Stimulated activated CD8-positive, alpha-beta memory T cell treated with anti-CD3 and anti-CD28 coated beads, Interleukin-7, amount 100 ng/mL, for 4 hours (primary cell): ENCODE measurements around the gene CYP19A1.

Source experiments
- DNase-seq, 2 donors: peaks; one replicate each; pipeline ENCODE4 v3.0.0-alpha.2; 2020; ENCODE audit warnings: low read depth in 2 of 2

The CYP19A1 gene

DNA sequence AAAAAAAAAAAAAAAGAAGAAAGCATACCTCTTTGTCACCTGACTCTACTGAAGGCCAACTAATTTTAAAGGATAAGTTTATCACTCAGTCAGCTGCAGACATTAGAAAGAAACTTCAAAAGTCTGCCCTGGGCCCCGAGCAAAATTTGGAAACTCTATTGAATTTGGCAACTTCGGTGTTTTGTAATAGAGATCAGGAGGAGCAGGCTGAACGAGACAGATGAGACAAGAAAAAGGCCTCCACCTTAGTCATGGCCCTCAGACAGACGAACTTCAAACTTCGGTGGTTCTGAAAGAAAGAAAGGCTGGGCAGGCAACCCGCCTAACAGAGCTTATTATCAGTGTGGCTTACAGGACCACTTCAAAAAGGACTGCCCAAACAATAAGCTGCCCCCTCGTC, 21.6 kb upstream of the CYP19A1 start:
- DNase-seq: no peak

DNA sequence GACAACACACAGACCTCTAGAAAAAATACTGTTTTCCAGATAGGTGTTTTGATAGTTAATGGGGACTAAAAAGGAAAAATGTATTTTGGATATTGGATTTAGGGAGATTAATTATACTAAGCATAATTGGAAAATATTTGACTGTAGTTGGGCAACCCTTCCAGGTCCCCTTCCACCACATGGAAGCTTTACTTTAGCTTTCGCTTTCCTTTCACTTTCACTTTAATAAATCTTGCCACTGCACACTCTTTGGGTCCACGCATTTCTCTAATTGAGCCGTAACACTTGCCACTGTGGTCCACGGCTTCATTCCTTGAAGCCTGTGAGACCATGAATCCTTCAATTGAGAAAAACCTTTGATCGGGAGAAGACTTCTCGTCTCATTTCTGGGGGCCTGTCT, 18.6 kb upstream of the CYP19A1 start:
- DNase-seq: no peak

DNA sequence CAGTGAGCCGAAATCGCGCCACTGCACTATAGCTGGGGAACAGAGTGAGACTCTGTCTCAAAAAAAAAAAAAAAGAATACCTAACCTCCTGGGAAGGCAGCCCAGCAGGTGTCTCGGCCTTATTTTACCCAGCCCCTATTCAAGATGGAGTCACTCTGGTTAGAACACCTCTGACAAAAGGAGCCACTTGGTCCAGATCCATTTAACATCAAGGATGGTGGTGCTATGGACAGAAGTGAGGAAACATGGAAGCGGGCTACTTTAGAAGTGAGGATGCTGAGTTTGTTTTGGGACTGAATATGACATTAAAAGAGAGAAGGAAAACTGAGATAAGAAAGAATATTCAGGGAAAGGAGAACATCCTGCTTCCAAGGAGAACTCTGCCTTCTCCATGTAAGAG, 17.8 kb upstream of the CYP19A1 start:
- DNase-seq: no peak

DNA sequence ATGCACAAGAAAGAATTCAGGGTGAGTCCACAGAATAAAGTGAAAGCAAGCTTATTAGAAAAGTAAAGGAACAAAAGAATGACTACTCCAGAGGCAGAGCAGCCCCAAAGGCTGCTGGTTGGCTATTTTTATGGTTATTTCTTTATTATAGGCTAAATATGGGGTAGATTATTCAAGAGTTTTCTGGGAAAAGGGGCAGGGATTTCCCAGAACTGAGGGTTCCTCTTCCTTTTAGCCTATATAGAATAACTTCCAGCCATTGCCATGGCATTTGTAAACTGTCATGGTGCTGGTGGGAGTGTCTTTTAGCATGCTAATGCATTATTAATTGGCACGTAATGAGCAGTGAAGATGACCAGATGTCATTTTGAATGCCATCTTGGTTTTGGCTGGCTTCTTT, 16.7 kb upstream of the CYP19A1 start:
- DNase-seq: no peak

DNA sequence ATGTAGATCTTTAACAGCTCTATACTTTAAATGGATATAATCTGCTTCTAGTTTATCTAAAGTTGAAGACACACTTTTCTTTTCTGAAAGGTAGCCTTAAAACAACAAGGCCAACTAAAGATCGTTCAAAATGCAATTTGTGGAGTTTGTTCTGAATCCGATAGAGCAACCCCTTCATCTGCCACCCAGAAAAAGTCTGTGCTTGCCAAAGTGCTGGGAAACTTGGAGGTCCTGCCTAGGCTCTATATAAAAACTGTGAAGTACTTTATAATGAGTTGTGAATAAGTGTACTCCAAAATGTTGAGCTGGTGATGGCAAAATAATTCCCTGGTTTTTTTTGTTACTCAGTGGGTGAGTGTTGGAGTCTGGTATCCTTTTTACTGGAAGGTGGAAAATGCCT, 15.6 kb upstream of the CYP19A1 start:
- no peak for DNase-seq

DNA sequence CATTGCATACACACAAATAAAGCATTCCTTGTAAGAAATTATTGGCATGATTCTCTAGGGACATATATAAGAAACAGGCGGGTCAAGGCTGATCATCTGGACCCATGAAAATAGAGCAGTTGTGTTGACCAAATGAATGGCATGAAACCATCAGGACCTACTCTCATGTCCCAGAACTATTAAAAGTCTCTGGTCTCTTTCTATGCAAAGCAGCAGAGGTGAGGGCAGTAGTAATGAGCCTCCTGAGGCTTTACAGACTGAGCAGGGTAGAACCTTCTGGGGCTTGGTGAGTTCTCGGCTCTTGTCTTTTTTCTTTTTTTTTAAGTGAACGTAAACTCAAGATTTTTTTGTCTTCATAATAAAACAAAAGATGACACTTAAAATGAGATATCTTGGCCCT, 12.3 kb upstream of the CYP19A1 start:
- no peak for DNase-seq

DNA sequence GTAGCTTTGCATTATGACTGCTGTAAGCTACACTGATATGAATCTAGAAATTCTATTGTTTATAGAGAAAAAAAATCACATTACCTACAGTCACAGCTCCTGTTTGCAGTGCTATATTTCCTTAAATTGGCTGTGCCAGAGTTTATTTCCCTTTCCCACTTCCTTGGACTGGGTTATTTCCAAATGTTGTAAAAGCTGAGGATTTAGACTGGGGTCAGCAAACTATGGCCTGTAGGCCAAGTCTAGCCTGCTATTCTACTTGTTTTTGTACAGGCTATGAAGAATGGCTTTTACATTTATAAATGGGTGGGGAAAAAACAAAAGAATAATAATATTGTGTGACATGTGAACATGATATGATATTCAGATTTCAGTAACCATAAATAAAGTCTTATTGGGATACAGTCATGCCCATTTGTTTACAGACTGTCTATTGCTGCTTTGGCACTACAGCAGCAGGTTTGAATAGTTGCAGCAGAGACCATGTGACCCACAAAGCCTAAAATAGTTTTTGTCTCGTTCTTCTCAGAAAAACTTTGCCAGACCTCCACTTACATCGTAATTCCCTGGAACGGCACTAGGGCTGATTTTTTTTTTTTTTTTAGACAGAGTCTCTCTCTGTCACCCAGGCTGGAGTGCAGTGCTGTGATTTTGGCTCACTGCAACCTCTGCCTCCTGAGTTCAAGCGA, 10.9 kb upstream of the CYP19A1 start:
- DNase-seq: no peak

DNA sequence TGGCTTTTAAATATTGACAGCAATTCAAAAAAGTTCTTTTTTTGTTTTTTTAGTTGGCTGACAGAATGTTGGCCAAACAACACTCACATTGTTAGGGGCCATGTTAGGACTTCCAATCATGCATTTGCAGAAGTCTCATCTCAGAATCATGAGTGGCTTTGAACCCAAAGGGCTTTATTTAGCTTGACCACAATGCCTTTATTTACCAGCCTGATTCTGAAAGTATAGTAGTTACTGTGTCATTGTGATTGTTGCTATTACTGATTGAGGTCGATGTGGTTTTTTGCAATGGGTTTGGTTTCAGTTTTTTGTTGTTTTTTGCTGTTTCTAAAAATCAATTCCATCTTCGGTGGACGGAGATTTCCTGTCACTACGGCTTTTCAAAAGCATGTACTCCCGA, 10.3 kb upstream of the CYP19A1 start:
- no peak for DNase-seq

DNA sequence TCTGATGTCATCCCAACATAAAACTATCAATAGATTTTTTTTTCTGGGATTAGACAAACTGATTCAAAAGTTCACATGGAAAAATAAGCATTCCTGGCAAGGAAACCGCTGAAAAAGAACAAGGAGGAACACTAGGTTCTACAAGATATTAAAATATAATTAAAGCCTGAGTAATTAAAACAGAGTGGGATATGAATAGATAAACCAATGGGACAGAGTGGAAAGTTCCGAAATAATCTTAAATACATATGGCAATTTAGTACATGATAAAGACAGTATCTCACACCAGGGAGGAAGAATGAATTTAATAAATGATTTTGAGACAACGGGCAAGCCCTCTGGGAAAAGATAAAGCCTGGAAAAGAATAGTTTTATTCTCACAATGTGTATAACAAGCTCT, 7.7 kb upstream of the CYP19A1 start:
- DNase-seq: no peak

DNA sequence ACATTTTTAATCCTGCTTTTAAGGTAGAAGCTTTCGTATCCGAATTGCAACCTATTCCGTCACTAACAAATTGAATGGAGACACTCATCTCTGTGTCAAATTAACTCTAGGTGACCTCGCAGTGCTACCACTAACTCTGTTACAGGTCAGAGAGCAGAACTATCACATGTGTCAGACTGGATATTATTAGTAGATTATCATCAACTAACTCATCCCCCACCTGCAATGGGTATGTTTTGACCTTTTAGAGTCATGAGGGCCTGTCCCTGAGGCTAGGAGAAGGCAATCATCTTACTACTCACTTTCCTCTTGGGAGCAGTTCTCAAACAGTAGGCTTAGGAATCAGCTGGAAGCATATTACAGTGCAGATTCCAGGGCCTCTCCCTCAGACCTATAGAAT, 5.1 kb upstream of the CYP19A1 start:
- no peak for DNase-seq

DNA sequence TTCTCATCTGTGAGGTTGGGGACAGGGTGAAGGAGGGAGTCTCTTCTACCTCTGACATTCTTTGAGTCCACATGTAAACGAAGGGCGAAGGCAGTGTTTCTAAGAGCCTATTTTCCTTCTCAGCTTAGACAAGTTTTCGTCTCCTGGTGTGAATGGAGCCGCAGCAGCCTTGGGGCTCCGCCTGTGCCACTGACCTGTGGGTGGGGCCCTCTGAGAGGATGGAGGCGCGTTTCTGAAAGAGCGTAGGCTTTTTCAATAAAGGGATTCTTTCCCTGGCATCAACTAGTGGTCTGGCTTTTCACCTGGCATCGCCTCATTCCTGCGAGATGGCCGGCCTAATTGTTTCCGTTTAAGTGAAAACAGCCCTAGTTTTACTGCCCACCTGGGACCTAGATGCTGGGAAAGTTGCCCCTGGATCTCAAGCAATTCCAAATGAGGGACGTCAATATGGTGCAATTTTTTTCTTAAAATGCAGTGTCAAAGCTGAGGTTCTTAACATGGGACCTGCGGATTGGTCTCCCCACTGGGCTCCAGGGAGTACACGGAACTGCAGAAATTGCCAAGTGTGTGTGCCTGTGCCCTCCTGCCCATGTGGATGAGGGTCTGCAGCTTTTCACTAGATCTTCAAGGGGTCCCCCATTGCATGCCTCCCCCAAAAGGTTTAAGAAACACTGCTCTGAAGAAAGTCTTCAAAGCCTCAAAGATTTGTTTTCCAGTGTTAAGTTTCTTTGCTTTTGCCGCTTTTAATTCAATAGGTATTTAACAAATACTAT, 4.0 kb upstream of the CYP19A1 start:
- DNase-seq: no peak

DNA sequence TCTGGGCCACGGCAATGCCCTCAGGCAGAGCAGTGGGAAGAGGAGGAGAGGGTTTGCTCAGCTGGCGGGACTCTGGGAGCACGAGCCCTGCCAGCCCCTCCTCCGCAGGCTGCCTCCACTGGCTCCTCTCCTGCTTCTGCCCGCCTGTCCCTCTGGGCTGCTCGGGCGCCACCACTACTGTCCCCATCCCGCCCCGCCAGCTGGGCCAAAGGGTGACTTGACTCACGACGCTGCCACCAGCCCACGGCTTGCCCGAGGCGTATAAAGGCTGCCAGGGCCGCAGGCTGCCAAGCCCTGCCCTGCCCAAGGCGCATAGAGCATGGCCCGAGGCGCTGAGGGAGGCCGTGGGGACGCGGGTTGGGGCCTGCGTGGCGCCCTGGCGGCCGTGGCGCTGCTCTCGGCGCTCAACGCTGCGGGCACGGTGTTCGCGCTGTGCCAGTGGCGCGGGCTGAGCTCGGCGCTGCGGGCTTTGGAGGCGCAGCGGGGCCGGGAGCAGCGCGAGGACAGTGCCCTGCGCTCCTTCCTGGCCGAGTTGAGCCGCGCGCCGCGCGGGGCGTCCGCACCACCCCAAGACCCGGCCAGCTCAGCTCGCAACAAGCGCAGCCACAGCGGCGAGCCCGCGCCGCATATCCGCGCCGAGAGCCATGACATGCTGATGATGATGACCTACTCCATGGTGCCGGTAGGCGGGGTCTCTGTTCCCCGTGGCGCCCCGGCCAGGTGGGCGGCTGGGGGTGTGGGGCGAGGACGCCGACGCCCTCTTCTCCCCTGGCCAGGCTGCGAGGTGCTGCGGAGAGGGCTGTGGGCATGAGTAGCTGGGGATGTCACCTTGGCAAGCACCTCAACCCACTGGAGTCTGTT, 3.2 kb upstream of the CYP19A1 start, which contains the start of gene GLDN:
Gene GLDN, plus strand, starts transcription at position 290 of the 861 bp plus-strand sequence. Its CDS starts 30 bp downstream, at position 320.
- DNase-seq: no peak

DNA sequence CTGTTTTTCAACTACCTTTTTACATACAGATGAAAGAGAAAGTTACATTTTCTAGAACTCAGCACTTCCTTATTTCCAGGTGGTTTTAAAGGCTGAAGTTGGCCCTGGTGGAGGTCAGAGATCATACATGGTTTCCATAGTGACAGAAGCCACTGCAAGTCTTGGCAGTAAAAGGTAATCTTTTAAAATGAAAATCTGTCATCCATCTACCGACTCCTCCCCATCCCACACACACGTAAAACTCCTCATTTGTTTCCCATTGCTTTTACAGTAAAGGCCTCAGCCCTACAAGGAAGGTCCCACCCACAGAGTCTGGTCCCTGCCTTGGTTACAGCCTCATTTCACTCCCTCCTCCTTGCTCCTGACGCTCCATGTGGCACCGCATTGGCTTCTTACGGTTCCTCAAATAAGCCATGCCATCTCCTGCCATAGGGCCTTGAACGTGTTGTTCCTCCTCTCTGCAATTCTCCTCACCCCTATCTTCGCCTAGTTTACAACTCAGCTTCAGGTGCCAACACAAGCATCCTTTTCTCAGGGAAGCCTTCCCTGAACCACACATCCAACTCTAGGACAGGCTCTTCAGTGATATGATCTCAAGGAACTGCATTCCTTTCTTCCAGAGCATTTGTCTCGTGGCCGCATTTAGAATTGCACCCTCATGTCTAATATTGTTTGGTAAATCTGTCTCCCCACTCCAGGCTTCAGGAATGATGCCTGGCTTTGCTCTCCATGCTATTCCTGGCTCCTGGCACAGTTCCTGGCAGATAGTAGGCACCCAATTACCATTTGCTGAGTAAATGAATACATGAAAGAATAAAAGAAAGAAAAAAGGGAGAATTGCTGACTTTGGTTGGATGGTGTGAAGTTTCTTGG, 2.6 kb downstream of the CYP19A1 start:
- DNase-seq: no peak

DNA sequence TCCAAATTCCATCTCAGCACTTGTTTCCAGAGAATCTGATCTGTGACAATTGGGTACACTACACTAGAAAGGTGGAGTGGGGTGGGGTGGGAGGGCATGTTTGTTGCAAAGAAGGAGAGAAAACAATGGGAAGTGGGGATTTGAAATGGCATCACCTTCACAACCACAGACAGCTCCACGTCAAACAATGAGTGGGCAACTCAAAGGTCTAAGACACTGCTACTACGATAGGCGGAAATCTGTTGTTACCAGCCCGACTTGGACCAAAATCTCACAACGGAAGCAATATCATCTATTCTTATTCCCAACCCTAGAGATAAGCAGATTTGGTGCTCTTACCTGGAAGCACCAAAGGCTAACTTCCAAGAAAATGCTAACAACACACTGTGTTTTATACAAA, 3.3 kb downstream of the CYP19A1 start:
- no peak for DNase-seq

DNA sequence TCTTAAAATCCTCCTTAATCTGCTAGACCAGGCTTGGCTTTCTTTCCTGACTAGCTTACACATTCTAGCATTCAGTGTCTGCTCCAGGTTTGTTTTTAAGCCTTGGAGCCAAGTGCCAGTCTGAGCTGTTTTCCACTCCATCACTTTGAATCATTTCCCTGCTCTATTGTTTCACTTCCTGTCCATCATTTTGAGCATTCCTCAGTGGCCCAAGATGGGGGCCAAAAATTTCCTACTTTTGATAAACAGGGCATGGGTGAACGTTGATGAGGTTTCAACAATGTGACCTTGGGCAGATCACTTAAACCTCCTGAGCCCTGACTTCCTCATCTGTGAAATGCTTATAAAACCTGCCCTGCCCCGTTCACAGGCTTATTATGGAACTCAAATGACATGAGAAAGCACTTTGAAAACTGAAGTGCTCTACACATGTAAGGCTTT, 4.4 kb downstream of the CYP19A1 start:
- DNase-seq: no peak

DNA sequence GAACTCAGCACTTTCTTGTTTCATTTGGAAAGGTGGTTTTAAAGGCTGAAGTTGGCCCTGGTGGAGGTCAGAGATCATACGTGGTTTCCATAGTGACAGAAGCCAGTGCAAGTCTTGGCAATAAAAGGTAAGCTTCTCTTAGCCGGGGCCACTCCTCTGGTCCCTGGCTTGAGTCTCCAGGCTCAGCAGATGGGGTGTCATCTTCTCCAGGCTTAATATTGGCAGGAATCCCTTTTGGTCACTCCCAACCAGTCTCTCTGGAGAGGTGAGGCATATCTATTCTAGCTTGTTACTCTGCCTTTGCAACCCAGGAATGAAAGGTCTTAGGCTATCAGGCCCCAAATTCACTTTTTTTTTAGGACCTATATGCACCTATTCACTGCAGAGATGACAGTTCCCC, 4.8 kb downstream of the CYP19A1 start:
- no peak for DNase-seq

DNA sequence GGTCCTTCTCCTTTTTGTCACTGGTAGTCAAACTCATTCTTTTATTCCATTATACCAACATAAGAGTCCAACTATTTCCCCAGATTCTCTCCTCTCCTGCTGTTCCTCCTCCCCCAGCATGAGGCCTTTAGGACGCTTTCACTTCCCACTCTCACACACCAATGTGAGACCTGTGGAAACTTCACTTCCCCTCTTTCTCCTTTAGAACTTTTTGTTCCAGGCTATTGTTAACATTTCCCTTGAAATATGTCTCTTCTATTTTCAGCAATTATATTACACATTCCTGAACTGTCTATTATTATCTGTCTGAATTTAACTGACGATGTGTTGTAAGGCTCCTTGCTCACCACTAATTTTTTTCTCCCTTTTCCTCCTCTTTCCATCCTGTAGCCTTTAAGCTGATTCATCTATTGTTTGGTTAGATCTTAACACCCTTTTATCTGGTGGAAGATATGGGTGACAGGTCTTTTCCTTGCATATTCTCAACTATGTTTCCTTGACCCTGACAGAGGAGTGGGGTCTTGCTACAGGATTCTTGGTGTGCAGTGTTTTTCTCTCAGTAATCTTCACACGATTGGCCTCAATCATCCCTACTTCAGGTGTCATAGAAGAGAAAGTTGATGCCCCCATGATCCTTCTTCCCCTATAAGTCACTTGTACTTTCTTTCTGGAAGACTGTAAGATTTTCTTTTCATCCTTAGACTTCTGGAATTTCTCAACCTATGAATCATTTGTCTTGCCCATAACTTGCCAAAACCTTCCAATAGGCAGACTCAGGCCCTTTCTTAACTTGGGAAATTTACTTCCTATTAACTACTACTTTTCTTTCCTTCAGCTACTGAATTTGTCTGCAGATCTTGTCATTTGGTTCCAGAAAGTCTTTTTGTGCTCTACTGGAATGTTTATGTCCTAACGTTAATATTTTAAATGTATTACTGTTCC, 5.9 kb downstream of the CYP19A1 start:
- no peak for DNase-seq

DNA sequence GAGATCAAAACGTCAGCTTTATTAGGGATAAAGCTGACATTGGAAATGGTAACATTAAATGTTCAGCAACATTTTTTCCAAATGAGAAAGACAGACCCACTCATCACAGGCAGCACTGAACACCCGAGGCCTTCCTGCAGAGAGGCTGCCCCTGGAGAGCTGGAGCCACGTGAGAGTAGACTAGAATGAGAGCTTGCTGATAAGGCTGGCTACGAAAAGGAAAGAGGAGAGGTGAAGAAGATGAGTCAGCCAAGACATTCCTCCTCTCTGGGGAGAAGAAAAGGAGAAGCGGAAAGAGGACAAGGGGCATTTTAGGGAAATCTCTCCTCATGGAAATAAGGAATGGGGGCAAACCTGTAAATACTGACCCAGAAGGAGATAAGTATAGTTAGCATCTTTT, 7.3 kb downstream of the CYP19A1 start:
- DNase-seq: no peak

DNA sequence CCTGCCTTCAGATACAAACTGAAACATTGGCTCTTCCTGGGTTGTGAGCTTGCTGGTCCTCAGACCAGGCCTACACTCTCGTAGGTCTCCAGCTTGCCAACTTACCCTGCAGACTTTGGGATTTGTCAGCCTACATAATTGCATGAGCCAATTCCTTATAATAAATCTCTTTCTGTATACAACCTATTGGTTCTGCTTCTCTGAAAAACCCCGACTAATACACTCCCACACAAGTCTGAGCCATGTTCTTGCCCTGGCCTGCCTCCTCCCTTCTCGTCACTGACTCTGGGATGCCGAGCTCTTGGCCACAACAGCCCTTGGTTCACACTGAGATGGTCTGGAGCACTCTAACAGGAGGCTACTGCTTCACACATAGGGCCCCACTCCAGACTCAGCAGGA, 9.5 kb downstream of the CYP19A1 start:
- DNase-seq: no peak

DNA sequence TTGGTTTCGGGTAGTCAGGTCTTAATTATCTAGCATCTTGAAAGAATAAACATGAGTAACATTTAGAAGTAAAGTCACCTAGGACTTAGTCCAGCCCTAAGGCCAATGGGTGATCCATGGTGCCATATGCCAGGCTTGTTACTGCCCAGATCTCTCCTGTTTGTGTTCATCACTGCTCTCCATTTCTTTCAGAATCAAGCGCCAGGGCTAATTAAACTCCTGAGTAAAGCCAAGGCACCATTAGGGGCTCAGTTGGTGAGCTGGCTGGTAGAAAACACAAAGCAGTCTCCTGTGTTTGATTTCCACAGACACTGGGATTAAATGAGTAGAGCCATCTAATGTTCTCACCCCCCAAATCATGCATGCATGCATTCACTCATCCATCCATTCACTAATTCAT, 11.3 kb downstream of the CYP19A1 start:
- DNase-seq: no peak
